Measurements from ENCODE around the gene USP22. TPM values are rescaled to one million over a fixed set of nuclear protein-coding genes. Genes with fewer than 3 reads are reported as not detected.

The USP22 gene
- polyA plus RNA-seq, 3 donors, result 20.4 to 69.9 (median 27.3) TPM

GRCh38 chr17:20961586-20961985, 81.2 kb downstream of the USP22 start:
- no peaks in the 10 kb centered on the region for H3K36me3 Mint-ChIP-seq

GRCh38 chr17:20960871-20961270, 81.9 kb downstream of the USP22 start:
- intact Hi-C loops (cut with micrococcal nuclease), result no loop called here
- Mint-ChIP-seq H3K27ac (no peak overlapping the region), H3K4me3 (no peak overlapping the region), H3K36me3 (no peaks in the 10 kb centered on the region), H3K9me3 (no peaks in the 10 kb centered on the region), H3K27me3 (ENCODE audit: low read depth in 3 of 3) (peaks cover 3 to 12% (median 7%) of the 10 kb centered on the region in 3 donors), H3K4me1 (peaks cover 2% of the 10 kb centered on the region)
- no peaks in the 10 kb centered on the region for H4K20me1 ChIP-seq (ENCODE audit: insufficient read depth, low read length)
- H3K4me1 ChIP-seq (ENCODE audit: control insufficient read depth in 1 of 2, insufficient read depth in 2 of 2, low read length in 2 of 2), result no peaks in the 10 kb centered on the region
- 100% methylated on average over 3 of the region's 7 CpGs for WGBS (ENCODE audit: insufficient coverage)
- no peak overlapping the region for H3K9ac ChIP-seq (ENCODE audit: insufficient read depth, low read length, poor library complexity, severe bottlenecking)
- no peaks in the 10 kb centered on the region for H3K79me2 ChIP-seq (ENCODE audit: insufficient read depth, low read length)
- no peak overlapping the region for H2AFZ ChIP-seq (ENCODE audit: insufficient read depth, low read depth, low read length, poor library complexity, severe bottlenecking)
- H3K4me3 ChIP-seq (replicated peaks in 1 of 3; ENCODE audit: low read depth in 2 of 3, low read length in 3 of 3), result no peak overlapping the region
- H3K27ac ChIP-seq (ENCODE audit: low read depth in 1 of 2, low read length in 2 of 2), result no peak overlapping the region
- no peak for DNase-seq
- no peak for TF ChIP-seq CTCF (IDR thresholded peaks at IDR 0.05)
- H3K27me3 ChIP-seq (ENCODE audit: control insufficient read depth in 2 of 2, insufficient read depth in 2 of 2, low read length in 2 of 2), result no peaks in the 10 kb centered on the region
- H3K9me3 ChIP-seq (replicated peaks in 1 of 2; ENCODE audit: control insufficient read depth in 1 of 2, insufficient read depth in 1 of 2, low read length in 2 of 2), result no peaks in the 10 kb centered on the region
- H3K36me3 ChIP-seq (replicated peaks in 1 of 2; ENCODE audit: control insufficient read depth in 1 of 2, insufficient read depth in 2 of 2, low read length in 2 of 2), result no peaks in the 10 kb centered on the region
- H3K4me2 ChIP-seq (replicated peaks; ENCODE audit: extremely low read depth, low read length, poor library complexity, severe bottlenecking), result no peak overlapping the region

More at GRCh38 chr17:20961586-20961985, 81.2 kb downstream of the USP22 start:
- no peak overlapping the region for H3K27ac ChIP-seq (ENCODE audit: low read depth in 1 of 2, low read length in 2 of 2)
- no peak overlapping the region for H3K4me2 ChIP-seq (replicated peaks; ENCODE audit: extremely low read depth, low read length, poor library complexity, severe bottlenecking)
- H3K9ac ChIP-seq (ENCODE audit: insufficient read depth, low read length, poor library complexity, severe bottlenecking), result no peak overlapping the region
- H3K4me1 ChIP-seq (ENCODE audit: control insufficient read depth in 1 of 2, insufficient read depth in 2 of 2, low read length in 2 of 2), result no peaks in the 10 kb centered on the region
- no peaks in the 10 kb centered on the region for H3K27me3 ChIP-seq (ENCODE audit: control insufficient read depth in 2 of 2, insufficient read depth in 2 of 2, low read length in 2 of 2)
- no peak overlapping the region for H2AFZ ChIP-seq (ENCODE audit: insufficient read depth, low read depth, low read length, poor library complexity, severe bottlenecking)
- Mint-ChIP-seq H3K4me1 (no peaks in the 10 kb centered on the region), H3K4me3 (no peak overlapping the region), H3K9me3 (no peaks in the 10 kb centered on the region), H3K27ac (no peak overlapping the region), H3K27me3 (ENCODE audit: low read depth in 3 of 3) (peaks cover 3 to 9% (median 7%) of the 10 kb centered on the region in 3 donors)
- DNase-seq, result no peak
- H4K20me1 ChIP-seq (ENCODE audit: insufficient read depth, low read length), result no peaks in the 10 kb centered on the region
- intact Hi-C loops (cut with micrococcal nuclease), result no loop called here
- no peak overlapping the region for H3K4me3 ChIP-seq (replicated peaks in 1 of 3; ENCODE audit: low read depth in 2 of 3, low read length in 3 of 3)
- TF ChIP-seq CTCF (IDR thresholded peaks at IDR 0.05), result no peak
- H3K36me3 ChIP-seq (replicated peaks in 1 of 2; ENCODE audit: control insufficient read depth in 1 of 2, insufficient read depth in 2 of 2, low read length in 2 of 2), result no peaks in the 10 kb centered on the region
- no peaks in the 10 kb centered on the region for H3K9me3 ChIP-seq (replicated peaks in 1 of 2; ENCODE audit: control insufficient read depth in 1 of 2, insufficient read depth in 1 of 2, low read length in 2 of 2)
- 90% methylated on average over 2 of the region's 5 CpGs for WGBS (ENCODE audit: insufficient coverage)
- H3K79me2 ChIP-seq (ENCODE audit: insufficient read depth, low read length), result no peaks in the 10 kb centered on the region

All from CD14-positive monocyte (primary cell).